Cortex of kidney (tissue), 1 donor: ENCODE measurements around the gene FIZ1.

ENCODE experiments used
- DNase-seq: peaks from one replicate; lab custom pipeline; 2025; lab: John Stamatoyannopoulos, UW

The FIZ1 gene

DNA sequence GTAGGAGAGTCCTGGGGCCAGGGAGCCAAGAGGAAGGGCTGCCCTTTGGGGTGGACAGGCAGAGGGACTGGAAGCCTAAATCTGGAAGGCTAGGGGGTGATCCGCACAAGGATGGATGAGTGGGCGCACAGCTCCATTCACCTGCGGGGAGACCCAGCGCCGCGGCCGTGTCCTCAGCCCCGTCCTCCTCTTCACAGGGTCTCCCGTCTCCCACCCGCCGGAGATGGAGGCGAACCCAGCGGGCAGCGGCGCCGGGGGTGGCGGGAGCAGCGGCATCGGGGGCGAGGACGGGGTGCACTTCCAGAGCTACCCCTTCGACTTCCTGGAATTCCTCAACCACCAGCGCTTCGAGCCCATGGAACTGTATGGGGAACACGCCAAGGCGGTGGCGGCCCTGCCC is 14.1 kb upstream of the FIZ1 start:
- no peak for DNase-seq

DNA sequence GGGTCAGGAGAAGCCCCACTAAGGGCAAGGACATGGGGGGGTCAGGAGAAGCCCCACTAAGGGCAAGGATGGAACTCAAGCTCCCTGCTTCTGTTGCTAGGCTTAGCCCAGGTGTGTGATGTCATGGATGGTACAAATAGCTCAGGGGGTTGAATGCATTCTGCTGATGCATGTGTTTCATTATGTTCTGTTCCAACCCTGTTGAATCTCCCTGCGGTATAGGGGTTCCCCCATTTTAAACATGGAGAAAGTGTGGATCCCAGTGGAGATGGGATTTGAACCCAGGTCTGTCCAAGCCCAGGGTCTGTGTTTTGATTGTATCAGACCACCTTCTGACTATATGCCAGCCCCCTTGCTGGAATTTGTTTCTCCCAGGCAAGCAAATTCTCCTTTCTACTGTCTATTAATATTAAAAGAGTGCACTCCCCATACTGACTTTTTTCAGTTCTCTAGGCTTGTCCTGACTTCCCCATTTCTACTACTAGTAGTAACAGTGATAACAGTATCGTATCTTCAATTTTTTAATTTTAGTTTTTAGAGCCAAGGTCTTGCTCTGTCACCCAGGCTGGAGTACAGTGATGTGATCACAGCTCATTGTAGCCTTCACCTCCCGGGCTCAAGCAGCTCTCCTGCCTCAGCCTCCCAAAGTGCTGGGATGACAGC is 12.8 kb upstream of the FIZ1 start:
- no peak for DNase-seq

DNA sequence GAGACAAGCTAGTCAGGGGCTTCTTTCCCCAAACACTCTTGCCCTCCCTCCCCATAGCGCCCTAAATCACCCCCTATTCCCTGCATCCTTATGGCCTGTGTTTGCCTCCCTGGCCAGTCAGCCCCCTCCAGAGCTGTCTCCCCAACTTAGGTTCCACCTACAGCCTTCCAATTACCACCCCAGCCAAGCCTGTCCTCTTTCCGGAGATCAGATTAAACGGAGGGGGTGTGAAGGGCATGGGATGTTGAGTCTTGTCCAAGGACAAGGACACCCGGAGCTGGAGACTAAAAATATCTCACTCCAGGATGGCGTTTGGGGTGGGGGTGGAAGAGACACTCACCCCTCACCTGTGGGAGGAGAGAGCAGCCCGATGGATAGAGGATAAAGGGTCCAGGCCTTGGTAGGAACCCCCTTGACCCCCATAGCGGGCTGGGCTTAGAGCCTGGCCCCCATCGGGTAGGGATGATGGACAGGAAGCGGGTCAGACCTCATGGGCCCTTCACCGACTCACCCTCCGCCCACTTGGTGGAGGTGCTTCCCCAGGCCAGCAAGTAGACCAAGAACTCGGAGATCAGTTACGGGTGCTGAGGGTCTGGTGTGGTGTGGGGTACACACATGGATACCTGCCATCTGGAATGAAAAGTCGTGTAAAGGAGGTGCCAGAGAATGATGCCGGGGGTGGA is 12.1 kb upstream of the FIZ1 start:
- no peak for DNase-seq

DNA sequence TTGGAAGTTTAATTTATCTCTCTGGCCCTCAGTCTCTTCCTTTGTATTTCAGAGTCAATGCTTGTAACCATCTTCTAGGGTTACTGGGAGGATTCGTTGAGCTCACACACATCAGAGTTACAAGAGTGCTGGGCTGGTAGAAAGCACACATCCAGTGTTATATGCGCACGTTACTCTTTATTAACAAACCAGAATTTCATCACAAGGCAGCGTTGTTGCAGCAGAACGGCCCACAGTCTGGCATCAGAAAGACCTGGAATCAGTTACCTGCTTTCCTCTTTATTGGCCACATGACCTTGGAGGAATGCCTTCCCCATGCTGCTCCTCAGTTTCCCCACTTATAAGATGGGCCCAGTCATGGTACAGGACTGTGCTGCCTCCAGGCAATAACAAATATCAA is 10.0 kb upstream of the FIZ1 start:
- DNase-seq: no peak

DNA sequence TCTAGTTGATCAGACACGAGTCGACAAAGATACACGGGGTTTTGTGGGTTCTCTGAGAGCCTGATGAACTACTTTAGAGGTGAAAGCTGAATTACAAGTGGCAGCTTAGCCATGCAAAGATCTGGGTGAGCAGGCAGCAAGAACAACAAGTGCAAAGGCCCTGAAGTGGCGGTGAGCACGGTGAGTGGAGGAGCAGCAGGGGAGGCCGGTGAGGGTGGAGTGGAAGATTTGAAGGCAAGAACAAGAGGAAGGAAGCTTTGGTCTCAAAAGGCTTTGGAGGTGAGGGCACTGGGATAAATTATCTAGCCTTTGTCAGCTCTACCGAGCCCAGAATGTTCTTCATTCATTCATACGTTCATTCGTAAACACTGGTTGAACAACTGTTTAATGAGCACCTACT is 7.5 kb upstream of the FIZ1 start:
- DNase-seq: no peak

DNA sequence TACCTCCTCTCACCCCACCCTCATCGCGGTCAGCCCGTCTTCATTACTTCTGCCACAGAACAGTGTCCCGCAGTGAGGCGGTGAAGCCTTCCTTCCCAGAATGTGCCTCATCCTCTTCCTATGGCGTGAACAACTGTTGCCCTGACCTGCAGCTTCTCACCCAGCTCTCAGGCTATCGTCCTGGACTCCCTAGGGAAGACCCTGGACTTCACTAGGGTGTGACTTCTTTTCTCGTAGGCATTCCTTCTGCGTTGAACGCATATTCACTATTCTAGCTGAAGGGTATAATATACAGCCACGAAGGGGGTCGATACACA is 7.1 kb upstream of the FIZ1 start:
- no peak for DNase-seq

DNA sequence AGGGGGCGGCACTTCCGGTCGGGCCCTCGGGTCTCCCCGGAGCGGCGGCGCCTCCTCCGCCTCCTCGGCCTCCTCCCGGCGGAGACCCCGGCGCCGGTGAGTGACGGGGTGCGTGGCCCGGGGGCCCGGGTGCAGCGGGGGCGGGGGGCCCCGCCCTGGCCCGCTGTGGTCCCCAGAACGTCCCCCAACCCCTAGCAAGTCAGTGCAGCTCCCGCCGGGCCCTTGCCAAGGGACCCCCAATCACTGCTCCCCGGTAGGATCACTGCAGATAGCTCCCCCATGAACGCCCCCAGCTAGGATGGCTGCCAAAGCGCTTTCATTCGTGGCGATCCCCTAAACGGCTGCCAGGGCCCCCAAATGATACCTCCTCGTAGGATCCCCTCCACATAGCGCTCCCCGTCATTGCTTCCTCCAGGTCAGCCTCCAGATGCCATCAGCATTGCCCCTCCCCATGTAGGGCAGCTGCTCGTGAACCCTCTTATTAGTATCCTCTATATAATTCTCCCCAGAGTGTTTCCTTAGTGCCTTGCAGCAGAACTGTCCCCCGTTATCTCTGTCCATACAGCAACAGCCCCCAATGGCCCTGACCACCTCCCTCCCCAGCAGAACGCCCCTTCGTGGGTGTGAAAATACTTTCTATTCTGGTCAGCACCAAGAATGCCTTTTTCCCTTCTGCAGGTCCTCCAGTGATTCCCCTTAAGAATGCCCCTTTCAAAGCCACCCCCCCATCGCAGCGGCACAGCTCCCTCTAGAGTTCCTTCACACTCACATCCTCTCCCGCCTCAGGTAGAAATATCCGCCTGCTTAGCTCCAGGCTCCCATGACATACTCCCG is 6.5 kb upstream of the FIZ1 start, which contains the start of gene ZNF865:
ZNF865 (plus strand) TSS at position 11 of the 834 bp plus-strand sequence. CDS start 7,972 bp downstream, outside the sequence.
- no peak for DNase-seq

DNA sequence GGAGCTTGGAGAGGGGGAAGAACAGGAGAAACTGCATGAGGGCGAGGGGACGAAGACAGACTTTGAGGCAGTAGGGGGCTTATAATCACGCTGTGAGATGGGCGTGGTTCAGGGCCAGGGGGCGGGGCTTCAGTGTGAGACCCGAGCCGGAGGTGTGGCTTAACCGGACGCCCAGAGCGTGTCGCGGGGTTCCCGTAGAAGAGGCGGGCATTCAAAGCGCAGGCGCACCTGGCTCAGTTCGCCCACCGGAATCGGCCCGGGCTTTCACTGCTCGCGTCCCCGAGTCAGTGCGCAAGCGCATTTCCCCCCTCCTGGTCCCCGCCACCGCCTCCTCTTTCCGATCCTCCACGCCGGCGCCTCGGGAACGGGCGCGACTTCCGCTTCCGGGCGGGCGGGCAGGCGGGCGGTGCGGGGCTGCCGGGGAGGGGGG is 5.9 kb upstream of the FIZ1 start:
- DNase-seq: peak; percentile 56

DNA sequence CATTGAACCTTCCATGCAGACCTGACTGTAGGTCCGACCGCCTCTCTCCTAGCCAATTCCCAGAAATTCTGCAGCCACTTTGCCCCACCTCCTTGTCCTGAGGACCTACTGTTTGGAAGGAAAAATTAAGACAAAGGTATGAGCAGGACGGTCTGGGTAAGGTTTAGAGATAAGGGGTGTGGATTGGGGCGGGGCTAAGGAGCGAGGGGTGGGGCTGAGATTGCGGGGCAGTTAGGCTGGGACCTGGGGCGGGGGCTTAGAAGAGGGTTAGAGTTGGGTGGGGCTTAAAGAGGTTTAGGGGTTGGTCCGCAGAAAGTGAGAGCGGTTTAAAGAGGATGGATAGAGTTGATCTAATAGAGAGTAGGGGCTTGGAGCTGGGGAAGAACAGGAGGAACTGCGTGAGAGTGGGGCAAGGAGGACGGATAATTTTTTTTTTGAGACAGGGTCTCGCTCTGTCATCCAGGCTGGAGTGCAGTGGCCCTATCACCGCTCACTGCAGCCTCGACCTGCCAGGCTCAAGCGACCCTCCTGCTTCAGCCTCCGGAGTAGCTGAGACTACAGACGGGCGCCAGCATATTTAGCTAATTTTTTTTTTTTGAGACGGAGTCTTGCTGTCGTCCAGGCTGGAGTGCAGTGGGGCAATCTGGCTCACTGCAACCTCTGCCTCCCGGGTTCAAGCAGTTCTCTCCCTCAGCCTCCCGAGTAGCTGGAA is 4.4 kb upstream of the FIZ1 start:
- no peak for DNase-seq

DNA sequence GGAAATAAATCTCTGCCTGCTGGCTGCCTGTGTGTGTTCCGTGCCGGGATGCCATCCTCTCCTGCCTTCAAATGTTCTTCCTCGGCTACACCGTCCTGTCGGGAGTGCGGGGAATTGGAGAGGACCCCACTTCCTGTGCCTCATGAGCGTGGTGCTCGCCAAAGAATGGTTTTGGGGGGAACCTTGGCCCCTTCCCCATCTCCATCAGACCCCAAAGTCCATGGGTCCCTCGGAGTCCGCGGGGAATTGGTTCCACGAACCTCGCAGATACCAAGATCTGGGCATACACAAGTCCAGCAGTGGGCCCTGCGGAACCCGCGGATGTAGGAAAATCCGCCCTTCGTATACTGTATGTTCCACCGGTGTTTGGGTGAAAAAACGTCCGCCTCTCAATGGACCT is 3.8 kb upstream of the FIZ1 start:
- no peak for DNase-seq

DNA sequence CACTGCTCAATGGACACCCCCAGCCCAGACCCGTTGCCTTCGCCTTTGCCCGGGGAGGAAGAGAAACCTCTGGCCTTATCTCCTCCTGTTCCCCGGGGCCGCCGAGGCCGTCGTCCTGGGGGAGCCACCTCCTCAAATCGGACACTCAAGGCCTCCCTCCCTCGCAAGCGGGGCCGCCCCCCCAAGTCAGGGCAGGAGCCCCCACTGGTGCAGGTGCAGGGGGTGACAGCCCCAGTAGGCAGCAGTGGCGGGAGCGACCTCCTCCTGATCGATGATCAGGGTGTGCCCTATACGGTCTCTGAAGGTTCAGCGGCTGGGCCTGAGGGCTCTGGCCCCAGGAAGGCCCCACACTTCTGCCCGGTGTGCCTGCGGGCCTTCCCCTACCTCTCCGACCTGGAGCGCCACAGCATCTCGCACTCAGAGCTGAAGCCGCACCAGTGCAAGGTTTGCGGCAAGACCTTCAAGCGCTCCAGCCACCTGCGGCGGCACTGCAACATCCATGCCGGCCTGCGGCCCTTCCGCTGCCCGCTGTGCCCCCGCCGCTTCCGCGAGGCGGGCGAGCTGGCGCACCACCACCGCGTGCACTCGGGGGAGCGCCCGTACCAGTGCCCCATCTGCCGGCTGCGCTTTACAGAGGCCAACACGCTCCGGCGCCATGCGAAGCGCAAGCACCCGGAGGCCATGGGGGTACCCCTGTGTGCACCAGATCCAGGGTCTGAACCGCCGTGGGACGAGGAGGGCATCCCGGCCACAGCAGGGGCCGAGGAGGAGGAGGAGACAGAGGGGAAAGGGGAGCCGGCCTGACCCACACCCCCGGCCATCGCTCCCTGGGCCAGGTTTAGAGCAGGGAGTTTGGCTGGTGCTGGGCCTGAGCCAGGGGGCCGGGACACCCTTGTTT is 3.0 kb upstream of the FIZ1 start:
- no peak for DNase-seq

DNA sequence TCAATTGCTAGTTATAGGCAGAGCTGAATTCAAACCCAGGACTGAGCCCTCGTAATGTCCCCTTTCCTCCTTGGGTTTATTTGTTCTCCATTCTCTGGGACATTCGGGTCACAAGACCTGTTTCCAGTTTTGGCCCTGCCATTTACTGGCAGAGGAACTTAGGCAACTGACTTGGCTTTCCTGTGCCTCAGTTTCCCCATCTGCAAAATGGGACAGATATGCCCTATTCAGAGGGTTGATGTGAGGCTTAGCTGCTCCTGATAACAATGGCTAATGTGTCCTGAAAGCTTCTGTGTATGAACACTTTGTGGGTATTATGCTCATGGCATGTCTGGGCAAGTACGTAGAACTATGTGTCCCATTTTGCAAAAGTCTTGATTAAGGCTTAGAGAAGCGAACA is 1.8 kb upstream of the FIZ1 start:
- no peak for DNase-seq

DNA sequence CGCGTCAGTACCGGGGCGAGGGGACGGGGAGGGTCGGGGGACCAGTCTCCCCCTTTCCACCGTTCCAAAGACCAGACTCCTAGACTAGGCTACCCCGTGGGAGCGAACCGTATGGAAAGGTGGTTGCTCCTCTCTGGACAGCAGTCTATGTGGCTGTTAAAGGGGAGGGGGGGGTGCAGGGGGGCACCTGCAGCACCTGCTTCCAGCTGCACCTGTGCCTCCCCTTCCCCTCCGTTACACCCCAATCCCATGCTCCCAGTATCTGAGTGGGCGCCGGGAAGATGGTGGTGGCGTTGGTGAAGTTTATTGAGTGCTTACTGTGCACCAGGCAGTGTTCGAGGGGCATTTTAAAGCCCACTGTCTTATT is 1.3 kb upstream of the FIZ1 start:
- no peak for DNase-seq

DNA sequence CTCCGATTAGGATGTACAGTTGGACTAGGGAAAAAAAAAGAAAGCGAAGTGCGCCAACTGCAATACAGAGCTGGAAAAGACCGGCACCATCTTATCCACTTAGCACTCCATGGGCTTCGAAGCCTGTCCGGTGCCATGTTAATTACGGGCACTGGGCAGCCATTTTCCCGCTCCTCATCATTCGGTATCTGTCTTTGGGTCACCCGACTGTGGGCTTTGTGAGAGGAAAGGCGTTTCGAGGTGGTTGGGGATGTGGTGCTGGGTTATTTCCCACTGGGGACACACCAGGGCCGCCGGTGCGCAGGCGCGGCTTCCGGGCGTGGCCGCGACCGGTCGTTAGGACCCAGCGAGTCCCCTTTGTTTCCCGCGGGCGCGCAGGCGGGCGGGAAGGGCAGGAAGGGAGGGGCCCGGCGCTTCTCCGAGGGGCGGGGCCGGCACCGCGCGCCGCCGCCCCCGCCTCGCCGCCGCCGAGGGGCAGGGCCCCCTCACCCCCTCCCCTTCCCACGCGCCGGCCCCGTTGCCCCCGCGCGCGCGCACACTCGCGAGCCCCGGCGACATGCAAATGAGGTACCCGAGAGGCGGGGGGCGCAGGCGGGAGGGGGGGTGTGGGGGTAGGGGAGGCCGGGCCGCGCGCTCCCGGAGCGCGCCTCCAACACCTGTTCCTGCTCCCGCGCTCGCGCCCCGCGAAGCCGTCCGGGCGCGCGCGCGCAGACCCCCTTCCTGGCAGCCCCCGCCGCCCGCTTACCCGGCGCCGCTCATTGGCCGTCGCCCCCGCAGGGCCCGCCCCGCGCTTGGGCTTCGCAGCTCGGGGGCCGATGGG is 735 bp upstream of the FIZ1 start, which contains the start of gene ZNF524:
ZNF524 (plus strand) TSS at position 447 of the 820 bp plus-strand sequence. CDS start 1,825 bp downstream, outside the sequence.
- DNase-seq: no peak

DNA sequence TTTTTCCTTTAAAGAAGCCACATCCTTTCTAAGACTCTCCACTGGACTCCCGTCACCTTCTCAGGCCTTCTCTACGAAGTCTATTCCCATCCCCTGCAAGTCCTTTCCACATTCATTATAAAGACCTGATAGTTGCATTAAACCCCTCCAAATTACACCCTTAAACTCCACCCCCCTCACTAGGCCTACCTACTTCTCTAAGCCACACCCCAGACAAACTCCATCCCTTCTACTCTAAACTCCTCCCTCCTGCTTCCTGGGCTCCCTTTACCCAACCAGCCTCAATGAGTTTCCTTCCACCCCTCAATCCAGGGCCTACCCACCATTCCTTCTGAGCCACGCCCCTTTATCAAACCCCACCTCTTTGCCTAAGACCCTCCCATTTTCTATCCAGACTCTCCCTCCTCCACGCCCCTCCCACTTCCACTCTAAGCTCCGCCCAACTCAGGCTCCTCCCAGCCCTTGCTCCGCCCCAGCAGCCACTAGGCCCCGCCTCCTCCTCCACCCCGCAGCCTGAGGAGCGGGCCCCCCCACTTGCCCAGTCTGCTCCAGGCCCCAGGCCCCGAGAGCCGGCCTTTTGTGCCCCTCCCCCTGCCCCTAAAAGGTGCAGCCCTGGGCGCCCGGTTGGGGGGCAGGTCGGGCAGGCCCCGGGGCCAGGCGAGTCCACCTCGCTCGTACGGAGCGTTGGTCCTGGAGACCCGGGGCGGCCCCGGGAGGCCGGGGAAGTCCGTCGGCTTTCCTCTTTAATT is 424 bp downstream of the FIZ1 start:
- DNase-seq: no peak

DNA sequence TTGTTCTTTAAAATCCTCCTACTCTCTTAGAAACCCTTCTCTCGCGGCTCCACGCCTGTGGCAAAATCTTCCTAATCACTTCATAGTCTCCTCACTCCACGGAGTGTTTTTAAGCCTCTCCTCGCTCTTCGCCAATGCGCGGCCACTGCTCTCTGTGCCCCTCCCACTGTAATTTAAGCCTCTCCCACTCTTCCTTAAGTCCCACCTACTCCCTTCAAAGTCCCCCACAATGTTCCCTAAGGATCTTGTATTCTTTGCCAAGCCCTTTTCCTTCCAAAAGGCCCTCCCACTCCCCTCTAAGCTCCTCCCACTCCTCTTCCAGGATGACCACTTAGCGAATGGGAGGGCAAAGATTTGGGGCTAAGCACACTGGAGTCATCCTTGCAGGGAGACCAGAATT is 1.3 kb downstream of the FIZ1 start:
- DNase-seq: no peak

DNA sequence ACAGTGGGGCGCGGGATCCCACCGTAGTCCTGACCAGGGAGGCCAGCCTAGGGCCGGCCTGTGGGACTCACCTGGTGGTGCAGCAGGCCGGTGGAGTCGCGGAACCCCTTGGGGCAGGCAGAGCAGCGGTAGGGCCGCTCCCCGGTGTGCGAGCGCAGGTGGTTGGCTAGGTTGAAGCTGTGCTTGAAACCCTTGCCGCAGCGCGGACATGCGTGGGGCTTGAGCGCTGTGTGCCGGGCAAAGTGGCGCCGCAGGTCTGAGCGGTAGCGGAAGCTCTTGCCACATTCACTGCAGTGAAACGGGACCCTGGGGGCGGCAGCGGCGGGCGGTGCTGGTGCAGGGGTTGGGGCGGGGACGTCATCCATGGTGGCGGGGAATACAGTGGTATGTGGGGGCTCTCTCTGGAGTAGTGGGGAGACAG is 1.8 kb downstream of the FIZ1 start:
- DNase-seq: no peak

DNA sequence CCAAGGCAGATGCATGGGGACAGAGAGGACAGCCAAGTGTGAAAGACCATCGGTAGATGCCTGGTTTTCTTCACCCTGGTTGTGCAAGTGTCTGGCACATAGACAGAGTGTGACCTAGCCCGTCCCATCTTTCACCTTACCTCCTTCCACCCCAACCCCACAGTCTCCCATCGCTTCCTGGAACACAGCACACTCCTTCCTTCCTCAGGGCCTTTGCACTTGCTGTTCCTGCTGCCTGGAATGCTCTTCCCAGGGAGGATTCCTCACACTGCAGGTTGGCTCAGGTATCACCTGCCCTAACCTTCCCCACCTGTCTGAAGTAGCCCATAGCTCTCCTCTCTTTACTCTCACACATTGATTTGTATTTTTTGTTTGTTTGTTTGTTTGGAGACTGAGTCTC is 3.0 kb downstream of the FIZ1 start:
- no peak for DNase-seq

DNA sequence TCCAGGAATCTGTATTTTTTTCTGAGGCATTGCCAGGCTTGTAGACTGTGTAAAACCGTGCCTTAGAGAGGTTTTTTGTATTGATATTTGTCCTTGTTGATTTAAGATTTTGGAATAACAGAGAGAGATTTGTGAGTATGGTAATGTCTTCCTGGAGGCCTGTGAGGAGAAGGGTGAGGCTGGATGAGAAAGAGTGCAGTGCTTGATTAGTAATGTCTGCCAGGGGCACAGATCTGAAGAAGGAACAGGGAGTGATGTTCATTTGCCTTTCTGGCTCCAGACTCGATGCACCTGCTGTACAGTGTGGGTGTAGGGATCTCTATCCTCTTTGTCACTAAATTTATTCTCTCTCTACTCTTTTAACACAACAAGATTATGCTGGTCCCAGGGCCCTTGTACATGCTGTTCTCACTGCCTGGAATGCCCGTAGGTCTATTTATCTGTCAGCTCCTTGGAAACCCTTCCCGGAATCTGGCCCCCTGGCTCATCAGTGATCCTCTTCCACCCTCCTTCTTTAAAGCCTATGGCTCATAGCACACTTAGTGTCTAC is 4.2 kb downstream of the FIZ1 start:
- DNase-seq: no peak
